Head of caudate nucleus (tissue), 42 donors: ENCODE measurements around the gene VTI1A.

Experiments used
- DNase-seq, 42 donors: peaks; one replicate each; pipeline versions ENCODE4 v3.0.0 to v3.0.0-alpha.2; 2020 to 2021; ENCODE audit warnings: mixed read lengths in 7 of 42
- intact Hi-C: fragments of 100-400 bp; cut with DNase I; formaldehyde crosslinking; loops from one replicate; pipeline ENCODE4 v1.15.0; 2022

Gene VTI1A

GRCh38 chr10:112779025-112779770, 332.2 kb downstream of the VTI1A start:
- intact Hi-C loops: no loop called here
- no peak for DNase-seq

GRCh38 chr10:112782200-112782907, 335.3 kb downstream of the VTI1A start:
- no peak for DNase-seq
- intact Hi-C loops: no loop called here

DNA sequence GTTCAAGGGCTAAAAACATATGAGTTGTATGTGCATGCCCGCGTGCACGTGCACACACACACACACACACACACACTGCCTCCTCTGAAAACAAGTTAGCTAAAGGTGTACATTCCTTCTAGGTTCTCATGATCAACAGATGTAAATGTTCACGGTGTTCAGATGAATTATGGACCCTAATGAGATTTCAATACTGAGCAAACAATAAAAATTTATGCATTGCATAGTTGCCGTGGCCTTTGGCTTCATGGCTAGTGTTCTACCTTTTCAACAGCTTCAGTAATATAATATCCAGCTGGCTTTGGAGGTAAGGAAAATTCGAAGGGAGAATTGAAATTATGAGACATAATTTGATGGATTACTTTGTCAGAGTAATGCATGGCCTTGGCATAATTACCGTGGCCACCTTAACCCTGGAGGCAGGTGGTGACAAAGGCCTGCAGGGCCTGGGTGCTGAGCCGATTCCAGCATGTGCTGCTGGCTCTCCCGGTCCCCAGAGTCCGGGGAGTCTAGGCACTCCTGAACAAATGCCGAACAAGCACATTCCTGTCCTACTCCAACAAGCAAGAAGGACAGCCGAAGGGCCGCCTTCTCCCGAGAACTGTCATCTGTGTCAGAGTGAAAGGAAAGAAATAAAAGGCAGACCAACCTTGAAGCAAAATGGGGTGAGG, 336.5 kb downstream of the VTI1A start:
- intact Hi-C loops: no loop called here
- DNase-seq: no peak

DNA sequence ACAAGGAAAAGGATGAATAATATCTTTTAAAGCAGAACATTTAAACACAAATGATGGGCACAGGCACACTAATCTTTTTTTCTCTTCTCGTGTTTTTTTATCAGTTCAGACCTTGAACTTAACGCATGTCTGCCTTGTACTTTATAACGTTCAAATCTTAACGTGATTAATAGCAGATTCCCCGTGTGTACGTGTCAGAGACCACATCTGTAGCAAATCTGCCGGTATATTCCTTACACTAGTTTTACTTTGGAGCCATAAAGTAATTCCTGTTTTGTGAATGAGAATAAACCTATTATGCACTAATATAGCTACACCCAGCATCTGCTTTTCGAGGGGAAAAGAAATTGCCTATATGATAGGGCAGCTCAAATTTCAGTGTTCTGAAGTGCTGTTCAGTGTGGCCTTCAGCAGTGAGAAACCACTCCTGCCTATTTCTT, 337.0 kb downstream of the VTI1A start:
- DNase-seq: no peak
- intact Hi-C loops: no loop called here

DNA sequence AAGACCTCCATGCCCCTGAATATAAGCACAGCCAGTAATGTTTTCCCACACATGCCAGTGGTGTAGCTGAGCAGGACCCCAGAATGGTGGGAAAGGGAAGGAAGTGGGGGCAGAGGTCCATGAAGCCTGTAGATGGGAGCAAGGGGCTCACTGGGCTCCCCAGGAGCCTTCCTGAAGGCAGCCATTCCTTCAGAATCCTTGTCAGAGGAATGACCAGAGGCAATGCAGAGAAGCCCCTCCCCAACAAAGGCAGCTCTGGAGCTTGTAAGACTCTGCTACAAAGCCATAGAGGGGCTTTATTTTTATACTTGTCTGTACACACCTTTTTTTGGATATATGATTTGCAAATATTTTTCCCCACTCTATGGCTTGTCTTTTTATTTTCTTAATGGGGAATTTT, 338.1 kb downstream of the VTI1A start:
- intact Hi-C loops: no loop called here
- DNase-seq: no peak

DNA sequence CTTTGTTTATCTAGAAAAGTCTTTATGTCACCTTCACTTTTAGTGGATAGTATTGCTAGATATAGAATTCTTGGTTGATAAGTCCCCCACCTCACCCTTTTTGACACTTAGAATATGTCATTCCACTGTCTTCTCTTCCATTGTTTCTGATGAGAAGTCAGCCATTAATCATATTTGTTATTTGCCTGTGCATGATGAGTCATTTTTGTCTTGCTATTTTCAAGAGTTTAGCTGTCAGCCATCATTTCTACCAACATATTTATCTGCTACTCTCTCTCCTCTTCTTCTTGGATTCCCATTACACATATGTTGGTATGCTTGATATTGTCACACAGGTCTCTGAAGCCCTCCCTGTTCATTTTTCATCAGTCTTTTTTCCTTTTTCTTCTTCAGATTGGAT, 342.2 kb downstream of the VTI1A start:
- intact Hi-C loops: no loop called here
- no peak for DNase-seq

DNA sequence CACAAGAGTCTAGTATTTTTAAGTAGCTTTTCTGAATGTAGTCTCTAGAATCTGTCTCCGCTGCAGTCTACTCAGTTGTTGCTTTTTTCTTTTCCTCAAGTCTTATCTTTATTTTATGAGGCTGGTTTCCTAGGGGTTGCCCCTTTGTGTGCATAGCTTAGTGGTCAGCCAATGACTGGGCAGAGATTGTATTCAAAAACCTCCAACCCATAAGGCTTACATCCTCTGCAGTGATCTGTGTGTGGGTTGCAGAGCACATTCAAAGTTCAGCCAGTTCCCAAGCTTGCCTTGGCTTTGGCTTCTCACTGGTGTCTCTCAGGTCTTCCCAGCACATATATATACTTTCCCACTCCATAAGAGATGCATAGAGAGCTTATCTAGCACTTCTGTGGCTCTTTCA, 343.0 kb downstream of the VTI1A start:
- intact Hi-C loops: no loop called here

DNA sequence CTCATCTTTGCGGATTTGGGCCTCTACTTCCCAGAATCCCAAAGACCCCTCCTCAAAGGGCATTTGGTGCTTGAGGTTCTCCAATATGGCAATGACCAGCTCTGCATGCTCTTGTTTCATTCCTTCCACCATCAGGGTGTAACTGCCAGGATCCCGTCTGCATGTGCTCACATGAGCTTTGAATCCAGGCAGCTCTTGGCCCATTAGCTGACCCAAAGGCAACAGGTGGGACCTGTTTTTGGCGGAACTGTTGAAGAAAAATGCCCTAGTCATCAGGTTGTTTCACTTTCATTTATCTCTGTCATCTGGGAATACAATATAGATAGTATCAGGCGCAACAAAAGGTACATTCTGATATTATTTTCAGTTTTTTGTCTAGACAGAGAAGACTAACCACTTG, 343.9 kb downstream of the VTI1A start:
- DNase-seq: no peak
- intact Hi-C loops: no loop called here

More for the DNA sequence above, 343.0 kb downstream of the VTI1A start:
- DNase-seq: no peak

DNA sequence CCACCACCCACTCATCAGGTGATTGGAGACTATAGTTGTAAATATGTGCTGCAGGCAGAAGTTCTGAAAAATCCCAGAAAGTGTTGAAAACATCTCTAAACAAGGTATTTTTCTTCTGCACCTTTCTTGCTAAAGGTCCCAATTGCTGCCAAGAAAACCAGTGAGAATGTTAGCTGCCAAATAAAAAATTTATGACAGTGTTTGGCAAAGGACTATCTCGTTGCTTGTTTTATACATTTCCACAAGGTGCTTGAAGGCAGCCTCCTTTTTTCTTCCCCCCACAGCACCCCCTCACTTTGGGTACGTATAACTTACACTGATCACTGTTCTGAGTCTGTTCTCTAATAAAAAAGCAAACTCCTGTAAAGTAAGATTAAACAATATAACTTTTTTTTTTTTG, 344.4 kb downstream of the VTI1A start:
- DNase-seq: no peak
- intact Hi-C loops: no loop called here

DNA sequence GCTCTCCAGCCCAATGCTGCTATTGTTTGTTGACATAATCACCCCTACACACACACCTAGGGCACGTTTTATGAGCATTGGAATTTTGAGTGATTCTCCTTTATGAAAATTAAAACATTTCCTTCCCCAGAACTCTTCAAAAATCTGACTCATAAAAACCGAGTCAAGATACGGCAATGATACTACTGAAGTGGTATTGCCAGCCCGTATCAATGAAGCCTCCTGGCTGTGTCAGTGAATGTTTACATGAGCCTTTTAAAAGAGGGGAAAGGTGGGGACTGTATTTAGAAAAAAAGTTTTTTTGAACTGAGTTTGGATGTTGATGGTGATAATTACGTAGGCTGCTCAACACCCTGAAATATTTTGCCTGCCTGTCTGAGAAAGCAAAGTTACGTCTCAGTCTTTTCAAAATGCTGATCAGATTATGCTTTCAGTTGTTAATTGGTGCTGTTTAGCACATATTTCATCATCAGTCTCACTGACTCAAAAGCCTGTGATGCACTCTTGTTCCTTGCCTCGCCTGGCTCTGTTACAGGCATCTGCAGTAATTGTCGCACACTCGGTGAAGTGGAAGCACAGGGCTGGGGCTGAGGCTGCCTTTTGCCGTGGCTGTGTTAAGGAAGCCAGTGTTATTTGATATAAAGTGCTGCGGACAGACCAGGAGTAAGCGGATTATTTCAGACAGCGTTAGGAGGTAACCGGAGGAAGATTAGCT, 345.6 kb downstream of the VTI1A start:
- intact Hi-C loops: no loop called here
- peak in 38 of 42 donors; percentile 7 to 85 (median 49) for DNase-seq

DNA sequence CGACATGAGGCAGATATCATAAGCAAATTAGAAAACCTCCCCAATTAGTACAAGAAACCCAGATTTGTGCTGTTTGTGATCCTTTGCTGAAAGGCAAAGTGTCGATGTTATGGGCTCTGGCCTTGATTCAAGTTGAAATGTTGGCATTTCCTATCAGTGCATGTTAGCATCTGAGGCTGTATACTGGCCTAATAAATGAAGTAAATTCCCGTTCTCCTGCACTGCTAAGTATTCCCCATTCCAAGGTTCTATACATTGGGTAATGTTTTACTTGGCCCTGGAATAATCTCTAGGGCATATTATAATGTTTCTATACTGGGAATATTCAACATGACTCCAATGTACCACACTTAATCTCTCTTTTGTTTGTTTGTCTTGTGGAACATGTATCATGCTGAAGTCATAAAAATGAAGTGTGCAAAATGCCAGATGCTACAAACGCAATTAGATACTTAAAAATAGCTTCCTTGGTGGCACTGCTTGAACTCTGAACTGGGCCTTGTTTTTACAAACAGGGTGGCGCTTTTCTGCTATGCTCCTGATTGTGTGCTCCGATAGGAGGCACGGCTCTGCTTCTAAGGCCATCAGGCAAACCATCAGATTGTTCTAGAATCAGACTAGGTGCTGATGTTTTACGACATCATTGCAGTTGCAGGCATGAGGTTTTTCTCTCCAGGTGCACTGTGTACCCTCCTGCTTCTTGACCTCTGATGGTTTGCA, 346.3 kb downstream of the VTI1A start:
- DNase-seq: peak in 1 of 42 donors; percentile 18
- intact Hi-C loops: no loop called here

GRCh38 chr10:112794201-112794600, 347.2 kb downstream of the VTI1A start:
- DNase-seq: peak in 1 of 42 donors; percentile 28
- intact Hi-C loops: no loop called here

- intact Hi-C loops: no loop called here
- DNase-seq: no peak
Measured at GRCh38 chr10:112795067-112795466, 348.1 kb downstream of the VTI1A start.

DNA sequence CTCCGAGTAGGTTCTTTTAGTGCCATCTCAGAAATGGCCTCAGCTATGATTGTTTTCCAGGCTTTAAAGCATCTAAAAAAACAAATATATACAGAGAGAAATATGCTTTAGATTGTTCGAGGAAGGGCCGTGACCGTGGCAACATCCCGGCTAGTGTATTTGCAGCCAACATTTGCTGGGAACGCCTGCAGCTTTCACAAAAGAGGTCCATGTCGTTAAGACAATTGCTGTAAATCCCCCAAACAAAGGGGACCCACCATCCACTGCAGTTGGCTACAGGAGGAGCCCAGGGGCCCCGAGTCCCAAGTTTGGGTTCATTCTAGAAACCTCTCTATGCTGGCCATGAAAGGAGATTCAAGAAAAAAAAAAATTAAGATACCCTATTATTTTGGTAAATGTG, 350.2 kb downstream of the VTI1A start:
- intact Hi-C loops: no loop called here
- no peak for DNase-seq

GRCh38 chr10:112797855-112798254, 350.8 kb downstream of the VTI1A start:
- intact Hi-C loops: no loop called here

GRCh38 chr10:112799038-112799437, 352.0 kb downstream of the VTI1A start:
- DNase-seq: no peak
- intact Hi-C loops: no loop called here

More at GRCh38 chr10:112797855-112798254, 350.8 kb downstream of the VTI1A start:
- DNase-seq: no peak

DNA sequence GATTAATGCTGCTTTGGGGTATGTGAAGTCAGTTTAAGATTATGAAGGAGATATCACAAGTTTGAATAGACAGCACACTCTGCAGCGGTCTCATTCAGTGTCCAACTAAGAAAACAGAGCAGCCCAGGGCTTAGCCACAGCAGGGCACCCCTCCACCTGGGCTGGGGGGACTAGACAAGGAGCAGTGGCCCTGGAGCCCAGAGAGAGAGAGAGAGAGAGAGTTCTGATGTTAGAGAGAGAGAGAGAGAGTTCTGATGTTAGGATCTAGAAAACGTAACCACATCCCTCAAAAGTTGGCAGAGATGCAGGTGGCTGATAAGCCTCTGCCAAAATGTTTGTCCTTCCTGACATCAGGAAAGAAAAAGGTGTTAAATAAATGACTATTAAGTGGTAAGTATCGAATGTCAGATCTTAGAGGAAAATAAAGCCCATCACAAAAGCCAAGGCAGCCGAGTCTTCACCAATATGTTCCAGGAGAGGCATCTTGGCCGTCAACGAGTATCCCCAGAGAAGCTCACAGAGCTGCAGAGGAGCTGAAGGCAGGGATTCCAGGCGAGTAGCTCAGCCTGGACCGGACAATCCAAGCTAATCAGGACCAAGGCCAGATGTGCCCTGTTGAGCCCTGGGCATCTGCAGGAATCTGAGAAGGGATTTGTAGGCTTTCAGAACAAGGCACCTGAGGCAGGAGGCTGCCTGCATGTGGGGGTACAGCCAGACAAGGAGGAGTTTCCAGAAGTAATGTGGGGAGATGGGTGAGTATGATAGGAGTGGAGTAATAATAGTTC, 352.9 kb downstream of the VTI1A start:
- DNase-seq: no peak
- intact Hi-C loops: no loop called here

DNA sequence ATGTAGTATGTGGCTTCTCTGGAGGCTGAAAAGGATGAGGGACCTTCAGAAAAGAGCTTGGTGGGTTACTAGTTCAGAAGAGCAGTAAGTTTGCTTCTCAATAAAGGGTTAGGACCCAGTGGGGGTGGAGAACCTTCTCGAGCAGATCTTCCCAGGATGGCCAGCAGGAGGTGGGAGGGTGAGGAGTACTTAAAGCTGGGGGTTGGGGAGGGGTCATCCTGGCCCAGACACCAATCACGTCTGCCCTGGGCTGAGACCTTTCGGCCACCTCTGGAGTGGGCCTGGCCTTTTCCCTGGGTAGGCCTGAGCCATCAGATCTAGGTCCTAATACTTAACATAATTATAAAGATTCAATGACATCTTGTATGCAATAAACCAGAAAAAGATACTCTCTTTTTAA, 354.0 kb downstream of the VTI1A start:
- intact Hi-C loops: no loop called here

More for the DNA sequence above, 354.0 kb downstream of the VTI1A start:
- no peak for DNase-seq
